LNCAP (cell line): ENCODE measurements around the gene CDH4.

ENCODE experiments used
- CTCF ChIP-seq: fragments of 450-650 bp; IDR thresholded peaks from 2 replicates; pipeline ENCODE4 v1.5.1; 2017; ENCODE audit warnings: mild to moderate bottlenecking

The CDH4 gene

GRCh38 chr20:61455508-61456215 lies 203.6 kb downstream of the CDH4 start:
- no peak for TF ChIP-seq CTCF

- TF ChIP-seq CTCF = no peak
Observed at GRCh38 chr20:61457725-61458124, 205.7 kb downstream of the CDH4 start.

GRCh38 chr20:61458146-61458746 lies 206.2 kb downstream of the CDH4 start:
- no peak for TF ChIP-seq CTCF

- no peak for TF ChIP-seq CTCF
Observed at GRCh38 chr20:61459266-61459665, 207.2 kb downstream of the CDH4 start.

- no peak for TF ChIP-seq CTCF
Observed at GRCh38 chr20:61459705-61460104, 207.6 kb downstream of the CDH4 start.

- no peak for TF ChIP-seq CTCF
Observed at GRCh38 chr20:61460261-61461052, 208.4 kb downstream of the CDH4 start.

GRCh38 chr20:61461461-61461860 lies 209.4 kb downstream of the CDH4 start:
- TF ChIP-seq CTCF = no peak
